PC-3 (cell line): Measurements from ENCODE around the gene CHMP6. TPM values are rescaled to one million over a fixed set of nuclear protein-coding genes. Genes with fewer than 3 reads are reported as not detected.
A peak's percentile ranks its signal among the peaks of the same experiment; 100 is the strongest.

ENCODE experiments used
- ATAC-seq: fragments of 200-7000 bp; cut with Tn5 transposase; 2 replicates; pipeline ENCODE4 v1.9.1; 2020; ENCODE audit warnings: mild to moderate bottlenecking, moderate library complexity
- BruUV-seq: library from RNA; stranded (reverse); fragments of 400-500 nt; replicated peaks from 2 replicates; lab custom pipeline; 2021; lab: Mats Ljungman, UMichigan
- CTCF ChIA-PET: fragments of 300-600 bp; sonication (Branson Sonifier 250); formaldehyde crosslinking; loops from one replicate; lab custom pipeline; 2022; ENCODE audit warnings: antibody characterized with exemption; lab: Charles Lee
- POLR2A ChIA-PET: fragments of 300-600 bp; sonication (Branson Sonifier 250); formaldehyde crosslinking; loops from one replicate; lab custom pipeline; 2022; ENCODE audit warnings: antibody characterized with exemption; ENCODE audit not compliant: unreplicated experiment; lab: Charles Lee
- DNase-seq: peaks from one replicate; pipeline ENCODE4 v3.0.0-alpha.2; 2015
- H2AFZ ChIP-seq: fragments of 300-600 bp; sonication (generic); 2 replicates; pipeline ENCODE4 v1.6.0; 2016; ENCODE audit warnings: antibody characterized with exemption, low read length
- H3F3A ChIP-seq: fragments of 300-600 bp; sonication (generic); one replicate; pipeline ENCODE4 v1.6.0; 2017; ENCODE audit warnings: antibody characterized with exemption, low read length, control low read depth, mild to moderate bottlenecking; ENCODE audit not compliant: unreplicated experiment
- H3K27ac ChIP-seq: fragments of 300-600 bp; sonication (generic); 2 replicates; pipeline ENCODE4 v1.5.1; 2016; ENCODE audit warnings: mild to moderate bottlenecking, low read length
- H3K27me3 ChIP-seq: fragments of 300-600 bp; sonication (generic); 2 replicates; pipeline ENCODE4 v1.6.1; 2016; ENCODE audit warnings: low read length, mixed read lengths
- H3K36me3 ChIP-seq: fragments of 300-600 bp; sonication (generic); 2 replicates; pipeline ENCODE4 v1.6.1; 2016; ENCODE audit warnings: low read depth, mixed run types, low read length, mixed read lengths
- H3K4me1 ChIP-seq: fragments of 300-600 bp; sonication (generic); 2 replicates; pipeline ENCODE4 v1.5.1; 2016; ENCODE audit warnings: low read length; ENCODE audit not compliant: insufficient read depth
- H3K4me2 ChIP-seq: fragments of 300-600 bp; sonication (generic); 2 replicates; pipeline ENCODE4 v1.6.0; 2016; ENCODE audit warnings: low read length
- H3K4me3 ChIP-seq: fragments of 300-600 bp; sonication (generic); 2 replicates; pipeline ENCODE4 v1.5.1; 2016; ENCODE audit warnings: mild to moderate bottlenecking, low read length, mixed read lengths
- H3K79me2 ChIP-seq: fragments of 300-600 bp; sonication (generic); 2 replicates; pipeline ENCODE4 v1.6.1; 2017; ENCODE audit warnings: low read length, mixed read lengths
- H3K9ac ChIP-seq: fragments of 300-600 bp; sonication (generic); 2 replicates; pipeline ENCODE4 v1.6.0; 2016; ENCODE audit warnings: mild to moderate bottlenecking, low read length
- H3K9me2 ChIP-seq: fragments of 300-600 bp; sonication (generic); replicated peaks from 2 replicates; pipeline ENCODE4 v1.6.1; 2016; ENCODE audit warnings: mixed run types, low read length, mixed read lengths
- H3K9me3 ChIP-seq: fragments of 300-600 bp; sonication (generic); 2 replicates; pipeline ENCODE4 v1.6.1; 2016; ENCODE audit warnings: low read length, mixed read lengths
- H4K20me1 ChIP-seq: fragments of 300-600 bp; sonication (generic); 2 replicates; pipeline ENCODE4 v1.6.1; 2016; ENCODE audit warnings: low read length, mixed read lengths
- EZH2 ChIP-seq: fragments of 300-600 bp; sonication (generic); IDR thresholded peaks from one replicate; pipeline ENCODE4 v1.6.1; 2017; ENCODE audit warnings: antibody characterized with exemption, mild to moderate bottlenecking, low read length; ENCODE audit not compliant: unreplicated experiment
- EZH2phosphoT487 ChIP-seq: fragments of 300-600 bp; sonication (generic); IDR thresholded peaks from 2 replicates; pipeline ENCODE4 v1.6.1; 2018; ENCODE audit warnings: mild to moderate bottlenecking, antibody characterized with exemption, low read length, borderline replicate concordance
- intact Hi-C: fragments of 100-400 bp; cut with micrococcal nuclease; formaldehyde crosslinking; loops from 2 replicates; pipeline ENCODE4 v1.9.0; 2023
- total RNA-seq: library from RNA; depleted of rRNA; stranded (reverse); fragments of >200 nt; gene quantifications from 2 replicates; pipeline ENCODE4 v1.2.3, GENCODE V29; 2014
- TF ChIP-seq, protein P1 (sequence below): fragments of 300-600 bp; sonication (generic); conservative IDR thresholded peaks from 2 replicates; pipeline ENCODE4 v1.5.1; 2017; ENCODE audit warnings: antibody characterized with exemption, low read depth, mild to moderate bottlenecking, low read length

The CHMP6 gene
- total RNA-seq, 1 experiment from 2014 or later, result 26.1 TPM

GRCh38 chr17:81044764-81045589, 53.3 kb downstream of the CHMP6 start:
- ATAC-seq (peak; percentile 48), DNase-seq (peak; percentile 75)
- Histone ChIP-seq H3K27me3 (no peaks in the 10 kb centered on the region), H3K9me2 (no peaks in the 10 kb centered on the region), H3K4me3 (no peak overlapping the region), H3K36me3 (no peaks in the 10 kb centered on the region), H4K20me1 (peaks cover 43% of the 10 kb centered on the region), H3K79me2 (peaks cover 100% of the 10 kb centered on the region), H2AFZ (no peak overlapping the region), H3K9me3 (no peaks in the 10 kb centered on the region), H3K27ac (peak overlapping the region; percentile 41), H3K4me1 (peaks cover 64% of the 10 kb centered on the region), H3K4me2 (peak overlapping the region; percentile 65), H3F3A (no peaks in the 10 kb centered on the region), H3K9ac (peak overlapping the region; percentile 8; the same call in 1 of the 2 replicates)
- BruUV-seq, result no TSS peak
- TF ChIP-seq EZH2phosphoT487, result no peak
- TF ChIP-seq EZH2, result no peak
- TF ChIP-seq, protein P1, sequence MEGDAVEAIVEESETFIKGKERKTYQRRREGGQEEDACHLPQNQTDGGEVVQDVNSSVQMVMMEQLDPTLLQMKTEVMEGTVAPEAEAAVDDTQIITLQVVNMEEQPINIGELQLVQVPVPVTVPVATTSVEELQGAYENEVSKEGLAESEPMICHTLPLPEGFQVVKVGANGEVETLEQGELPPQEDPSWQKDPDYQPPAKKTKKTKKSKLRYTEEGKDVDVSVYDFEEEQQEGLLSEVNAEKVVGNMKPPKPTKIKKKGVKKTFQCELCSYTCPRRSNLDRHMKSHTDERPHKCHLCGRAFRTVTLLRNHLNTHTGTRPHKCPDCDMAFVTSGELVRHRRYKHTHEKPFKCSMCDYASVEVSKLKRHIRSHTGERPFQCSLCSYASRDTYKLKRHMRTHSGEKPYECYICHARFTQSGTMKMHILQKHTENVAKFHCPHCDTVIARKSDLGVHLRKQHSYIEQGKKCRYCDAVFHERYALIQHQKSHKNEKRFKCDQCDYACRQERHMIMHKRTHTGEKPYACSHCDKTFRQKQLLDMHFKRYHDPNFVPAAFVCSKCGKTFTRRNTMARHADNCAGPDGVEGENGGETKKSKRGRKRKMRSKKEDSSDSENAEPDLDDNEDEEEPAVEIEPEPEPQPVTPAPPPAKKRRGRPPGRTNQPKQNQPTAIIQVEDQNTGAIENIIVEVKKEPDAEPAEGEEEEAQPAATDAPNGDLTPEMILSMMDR, result no peak
- POLR2A ChIA-PET, result interaction anchor here (0.5 kb wide), 1 partner anchor 461 kb away, joined by 14 read pairs; no protein-coding TSS in a partner anchor
- intact Hi-C loops, result no loop called here
- CTCF ChIA-PET, result interaction anchor here (0.6 kb wide), 1 partner anchor 31 kb away, joined by 4 read pairs; no protein-coding TSS in a partner anchor

- peaks cover 38% of the 10 kb centered on the region for H4K20me1 ChIP-seq
- CTCF ChIA-PET, result no interaction called here
- H3K27me3 ChIP-seq, result no peaks in the 10 kb centered on the region
Observed at GRCh38 chr17:81045590-81046095, 54.0 kb downstream of the CHMP6 start.

More at GRCh38 chr17:81045590-81046095, 54.0 kb downstream of the CHMP6 start:
- H2AFZ ChIP-seq, result no peak overlapping the region
- intact Hi-C loops, result no loop called here
- H3F3A ChIP-seq, result no peaks in the 10 kb centered on the region
- peaks cover 100% of the 10 kb centered on the region for H3K79me2 ChIP-seq
- no peaks in the 10 kb centered on the region for H3K9me2 ChIP-seq
- peaks cover 64% of the 10 kb centered on the region for H3K4me1 ChIP-seq
- TF ChIP-seq EZH2, result no peak
- TF ChIP-seq, protein P1, result no peak
- no peak for TF ChIP-seq EZH2phosphoT487
- H3K9me3 ChIP-seq, result no peaks in the 10 kb centered on the region
- ATAC-seq, result no peak
- no TSS peak for BruUV-seq
- no peak overlapping the region for H3K9ac ChIP-seq
- 0 out of 2 replicates have a peak, but pooled peaks cover 2% of the 10 kb centered on the region for H3K36me3 ChIP-seq
- POLR2A ChIA-PET, result interaction anchor here (0.5 kb wide), 1 partner anchor 460 kb away, joined by 14 read pairs; no protein-coding TSS in a partner anchor
- H3K4me2 ChIP-seq, result peak overlapping the region; percentile 65
- no peak overlapping the region for H3K4me3 ChIP-seq
- no peak for DNase-seq
- H3K27ac ChIP-seq, result no peak overlapping the region
